A673 (cell line): ENCODE data around the gene TOR1B.

ENCODE experiments used
- EZH2 ChIP-seq: fragments of 200-600 bp; sonication (generic); IDR thresholded peaks from 2 replicates; pipeline ENCODE4 v1.6.1; 2017; ENCODE audit warnings: borderline replicate concordance, low read depth, mild to moderate bottlenecking, mixed read lengths, antibody characterized with exemption, low read length; ENCODE audit not compliant: poor library complexity, severe bottlenecking
- TF ChIP-seq, protein P1 (sequence below): fragments of 300-800, 200-600 bp; sonication (generic); conservative IDR thresholded peaks from 2 replicates; pipeline ENCODE4 v1.5.1; 2017; ENCODE audit warnings: low read depth, mild to moderate bottlenecking, antibody characterized with exemption, low read length, moderate library complexity, mixed read lengths

DNA sequence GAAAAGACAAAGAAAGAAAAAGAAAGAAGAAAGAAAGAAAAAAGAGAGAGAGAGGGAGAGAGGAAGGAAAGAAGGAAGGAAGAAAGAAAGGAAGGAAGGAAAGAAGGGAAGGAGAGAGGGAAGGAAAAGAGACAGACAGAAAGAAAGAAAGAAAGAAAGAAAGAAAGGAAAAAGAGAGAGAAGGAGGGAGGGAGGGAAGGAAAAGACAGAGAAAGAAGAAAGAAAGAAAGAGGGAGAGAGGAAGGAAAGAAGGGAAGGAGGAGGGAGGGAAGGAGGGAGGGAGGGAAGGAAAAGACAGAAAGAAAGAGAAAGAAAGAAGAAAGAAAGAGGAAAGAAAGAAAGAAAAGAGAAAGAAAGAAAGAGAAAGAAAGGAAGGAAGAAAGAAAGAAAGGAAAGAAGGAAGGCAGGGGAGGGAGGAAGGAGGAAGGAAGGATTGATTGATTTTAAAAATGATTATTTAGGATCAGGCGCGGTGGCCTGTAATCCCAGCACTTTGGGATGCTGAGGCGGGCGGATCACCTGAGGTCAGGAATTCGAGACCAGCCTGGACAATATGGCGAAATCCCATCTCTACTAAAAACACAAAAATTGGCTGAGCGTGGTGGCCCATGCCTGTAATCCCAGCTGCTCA is 23.3 kb upstream of the TOR1B start:
- TF ChIP-seq, protein P1, sequence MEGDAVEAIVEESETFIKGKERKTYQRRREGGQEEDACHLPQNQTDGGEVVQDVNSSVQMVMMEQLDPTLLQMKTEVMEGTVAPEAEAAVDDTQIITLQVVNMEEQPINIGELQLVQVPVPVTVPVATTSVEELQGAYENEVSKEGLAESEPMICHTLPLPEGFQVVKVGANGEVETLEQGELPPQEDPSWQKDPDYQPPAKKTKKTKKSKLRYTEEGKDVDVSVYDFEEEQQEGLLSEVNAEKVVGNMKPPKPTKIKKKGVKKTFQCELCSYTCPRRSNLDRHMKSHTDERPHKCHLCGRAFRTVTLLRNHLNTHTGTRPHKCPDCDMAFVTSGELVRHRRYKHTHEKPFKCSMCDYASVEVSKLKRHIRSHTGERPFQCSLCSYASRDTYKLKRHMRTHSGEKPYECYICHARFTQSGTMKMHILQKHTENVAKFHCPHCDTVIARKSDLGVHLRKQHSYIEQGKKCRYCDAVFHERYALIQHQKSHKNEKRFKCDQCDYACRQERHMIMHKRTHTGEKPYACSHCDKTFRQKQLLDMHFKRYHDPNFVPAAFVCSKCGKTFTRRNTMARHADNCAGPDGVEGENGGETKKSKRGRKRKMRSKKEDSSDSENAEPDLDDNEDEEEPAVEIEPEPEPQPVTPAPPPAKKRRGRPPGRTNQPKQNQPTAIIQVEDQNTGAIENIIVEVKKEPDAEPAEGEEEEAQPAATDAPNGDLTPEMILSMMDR, result no peak
- TF ChIP-seq EZH2, result no peak
